ENCODE results near the gene SHMT1. TPM values are rescaled to one million over a fixed set of nuclear protein-coding genes. Genes with fewer than 3 reads are reported as not detected.
"Not testable (repeated sequence)": the region's sequence is repeated elsewhere in the genome, so short reads cannot be mapped to it uniquely, and the experiment has no call there.

The SHMT1 gene
- total RNA-seq, 2 donors from 2014 or later = 31.6 to 43.0 TPM

DNA sequence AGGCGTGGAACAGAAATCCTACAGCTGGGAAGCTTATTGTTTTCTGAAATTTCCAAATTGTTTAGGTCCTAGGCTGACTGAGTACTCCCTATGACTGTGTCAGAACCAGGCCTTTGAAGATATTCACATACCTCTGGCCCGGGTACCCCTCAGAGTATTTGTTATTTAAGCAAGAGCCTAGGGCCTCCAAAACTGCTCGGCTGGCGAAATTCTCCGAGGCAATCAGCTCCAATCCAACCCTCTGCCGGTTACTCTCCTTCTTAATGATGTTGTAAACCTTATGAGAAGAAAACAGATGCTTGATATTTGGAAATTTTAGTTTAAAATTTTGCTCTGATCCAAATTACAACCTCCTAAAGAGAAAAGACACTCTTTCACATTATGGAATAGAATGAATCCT lies 9.8 kb downstream of the SHMT1 start:
- H3K27ac ChIP-seq = no peak overlapping the region
- H3K4me3 ChIP-seq = no peak overlapping the region
- no peaks in the 10 kb centered on the region for H3K27me3 ChIP-seq (replicated peaks; ENCODE audit: insufficient read depth)
- intact Hi-C loops (cut with DNase I) = no loop called here
- no peaks in the 10 kb centered on the region for H3K4me1 ChIP-seq (replicated peaks)
- TF ChIP-seq, protein P1, sequence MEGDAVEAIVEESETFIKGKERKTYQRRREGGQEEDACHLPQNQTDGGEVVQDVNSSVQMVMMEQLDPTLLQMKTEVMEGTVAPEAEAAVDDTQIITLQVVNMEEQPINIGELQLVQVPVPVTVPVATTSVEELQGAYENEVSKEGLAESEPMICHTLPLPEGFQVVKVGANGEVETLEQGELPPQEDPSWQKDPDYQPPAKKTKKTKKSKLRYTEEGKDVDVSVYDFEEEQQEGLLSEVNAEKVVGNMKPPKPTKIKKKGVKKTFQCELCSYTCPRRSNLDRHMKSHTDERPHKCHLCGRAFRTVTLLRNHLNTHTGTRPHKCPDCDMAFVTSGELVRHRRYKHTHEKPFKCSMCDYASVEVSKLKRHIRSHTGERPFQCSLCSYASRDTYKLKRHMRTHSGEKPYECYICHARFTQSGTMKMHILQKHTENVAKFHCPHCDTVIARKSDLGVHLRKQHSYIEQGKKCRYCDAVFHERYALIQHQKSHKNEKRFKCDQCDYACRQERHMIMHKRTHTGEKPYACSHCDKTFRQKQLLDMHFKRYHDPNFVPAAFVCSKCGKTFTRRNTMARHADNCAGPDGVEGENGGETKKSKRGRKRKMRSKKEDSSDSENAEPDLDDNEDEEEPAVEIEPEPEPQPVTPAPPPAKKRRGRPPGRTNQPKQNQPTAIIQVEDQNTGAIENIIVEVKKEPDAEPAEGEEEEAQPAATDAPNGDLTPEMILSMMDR (IDR thresholded peaks at IDR 0.05) = no peak
- TF ChIP-seq POLR2A (IDR thresholded peaks at IDR 0.05) = no peak
- TF ChIP-seq POLR2AphosphoS5 (IDR thresholded peaks at IDR 0.05) = no peak
- H3K36me3 ChIP-seq = no peaks in the 10 kb centered on the region
- no peak for DNase-seq (ENCODE audit: low spot score)
- 93% methylated on average over 6 of the region's 6 CpGs for WGBS
- no peaks in the 10 kb centered on the region for H3K9me3 ChIP-seq

DNA sequence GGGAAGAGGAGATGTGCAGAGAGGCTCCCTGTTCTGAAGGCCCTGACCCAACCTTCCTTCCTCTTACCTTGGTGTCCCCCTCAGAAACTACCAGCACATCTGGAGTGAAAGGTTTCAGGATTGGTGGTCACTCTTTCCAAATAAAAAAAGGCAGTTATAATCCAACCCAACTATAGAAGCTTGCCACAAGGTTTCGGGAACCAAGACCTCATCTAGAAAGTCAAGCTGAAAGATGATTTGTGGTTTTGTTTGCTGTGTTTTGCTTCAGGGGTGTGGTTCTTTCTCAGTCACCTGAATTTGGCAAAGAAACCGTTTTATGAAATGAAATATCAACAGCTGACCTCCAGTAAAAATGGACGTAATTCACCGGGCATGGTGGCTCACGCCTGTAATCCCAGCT lies 19.3 kb downstream of the SHMT1 start:
- Histone ChIP-seq H3K27ac (no peak overlapping the region), H3K4me1 (replicated peaks) (no peaks in the 10 kb centered on the region), H3K36me3 (peaks cover 5 to 11% of the 10 kb centered on the region in 2 donors), H3K9me3 (no peaks in the 10 kb centered on the region), H3K4me3 (no peak overlapping the region), H3K27me3 (replicated peaks; ENCODE audit: insufficient read depth) (no peaks in the 10 kb centered on the region)
- WGBS = 84% methylated on average over 5 of the region's 5 CpGs
- TF ChIP-seq POLR2AphosphoS5 (IDR thresholded peaks at IDR 0.05) (no peak), POLR2A (IDR thresholded peaks at IDR 0.05) (no peak)
- TF ChIP-seq, protein P1 (IDR thresholded peaks at IDR 0.05) = no peak
- intact Hi-C loops (cut with DNase I) = no loop called here
- DNase-seq (ENCODE audit: low spot score) = no peak

- Histone ChIP-seq H3K4me3 (no peak overlapping the region), H3K36me3 (peaks cover 0 to 5% of the 10 kb centered on the region in 2 donors)
- 97% methylated on average over 13 of the region's 13 CpGs for WGBS
Measured at GRCh38 chr17:18339933-18340332, 23.4 kb downstream of the SHMT1 start.

GRCh38 chr17:18338158-18338557 lies 25.2 kb downstream of the SHMT1 start:
- H3K9me3 ChIP-seq; H3K4me3 ChIP-seq; H3K36me3 ChIP-seq; H3K27me3 ChIP-seq (replicated peaks; ENCODE audit: insufficient read depth); DNase-seq (ENCODE audit: low spot score); H3K4me1 ChIP-seq (replicated peaks); intact Hi-C loops (cut with DNase I); H3K27ac ChIP-seq: not testable (repeated sequence)
- WGBS = 98% methylated on average over 9 of the region's 25 CpGs

More at GRCh38 chr17:18339933-18340332, 23.4 kb downstream of the SHMT1 start:
- DNase-seq (ENCODE audit: low spot score) = no peak
- intact Hi-C loops (cut with DNase I) = no loop called here
- no peaks in the 10 kb centered on the region for H3K4me1 ChIP-seq (replicated peaks)
- TF ChIP-seq, protein P1 (IDR thresholded peaks at IDR 0.05) = no peak
- no peak for TF ChIP-seq POLR2A (IDR thresholded peaks at IDR 0.05)
- no peak for TF ChIP-seq POLR2AphosphoS5 (IDR thresholded peaks at IDR 0.05)
- H3K27ac ChIP-seq = no peak overlapping the region
- H3K9me3 ChIP-seq = no peaks in the 10 kb centered on the region
- no peaks in the 10 kb centered on the region for H3K27me3 ChIP-seq (replicated peaks; ENCODE audit: insufficient read depth)

GRCh38 chr17:18332909-18333489 lies 30.4 kb downstream of the SHMT1 start:
- Histone ChIP-seq H3K4me1 (replicated peaks) (no peaks in the 10 kb centered on the region), H3K4me3 (no peak overlapping the region), H3K36me3 (no peaks in the 10 kb centered on the region), H3K9me3 (no peaks in the 10 kb centered on the region), H3K27me3 (replicated peaks; ENCODE audit: insufficient read depth) (no peaks in the 10 kb centered on the region), H3K27ac (no peak overlapping the region)
- 91% methylated on average over 4 of the region's 4 CpGs for WGBS
- no peak for TF ChIP-seq POLR2A (IDR thresholded peaks at IDR 0.05)
- TF ChIP-seq, protein P1 (IDR thresholded peaks at IDR 0.05) = no peak
- TF ChIP-seq POLR2AphosphoS5 (IDR thresholded peaks at IDR 0.05) = no peak
- intact Hi-C loops (cut with DNase I) = no loop called here
- no peak for DNase-seq (ENCODE audit: low spot score)
